Subcutaneous adipose tissue (tissue), 4 donors: Measurements from ENCODE around the gene MEGF10. TPM values are rescaled to one million over a fixed set of nuclear protein-coding genes. Genes with fewer than 3 reads are reported as not detected.

Experiments
- CTCF ChIP-seq: fragments of 450-650 bp; IDR thresholded peaks from one replicate; pipeline ENCODE4 v1.5.1; 2016; ENCODE audit warnings: low read depth, mild to moderate bottlenecking, control low read depth, antibody characterized with exemption, moderate library complexity
- total RNA-seq, 4 donors: library from RNA; depleted of rRNA; stranded (reverse); fragments of >200 nt; gene quantifications; one replicate each; pipeline ENCODE4 v1.1.0, GENCODE V29; 2016

MEGF10 gene
- 1 to 10 TPM in 1 of 4 donors, under 1 TPM in 3; 0.16 to 1.7 (median 0.78) TPM for total RNA-seq

DNA sequence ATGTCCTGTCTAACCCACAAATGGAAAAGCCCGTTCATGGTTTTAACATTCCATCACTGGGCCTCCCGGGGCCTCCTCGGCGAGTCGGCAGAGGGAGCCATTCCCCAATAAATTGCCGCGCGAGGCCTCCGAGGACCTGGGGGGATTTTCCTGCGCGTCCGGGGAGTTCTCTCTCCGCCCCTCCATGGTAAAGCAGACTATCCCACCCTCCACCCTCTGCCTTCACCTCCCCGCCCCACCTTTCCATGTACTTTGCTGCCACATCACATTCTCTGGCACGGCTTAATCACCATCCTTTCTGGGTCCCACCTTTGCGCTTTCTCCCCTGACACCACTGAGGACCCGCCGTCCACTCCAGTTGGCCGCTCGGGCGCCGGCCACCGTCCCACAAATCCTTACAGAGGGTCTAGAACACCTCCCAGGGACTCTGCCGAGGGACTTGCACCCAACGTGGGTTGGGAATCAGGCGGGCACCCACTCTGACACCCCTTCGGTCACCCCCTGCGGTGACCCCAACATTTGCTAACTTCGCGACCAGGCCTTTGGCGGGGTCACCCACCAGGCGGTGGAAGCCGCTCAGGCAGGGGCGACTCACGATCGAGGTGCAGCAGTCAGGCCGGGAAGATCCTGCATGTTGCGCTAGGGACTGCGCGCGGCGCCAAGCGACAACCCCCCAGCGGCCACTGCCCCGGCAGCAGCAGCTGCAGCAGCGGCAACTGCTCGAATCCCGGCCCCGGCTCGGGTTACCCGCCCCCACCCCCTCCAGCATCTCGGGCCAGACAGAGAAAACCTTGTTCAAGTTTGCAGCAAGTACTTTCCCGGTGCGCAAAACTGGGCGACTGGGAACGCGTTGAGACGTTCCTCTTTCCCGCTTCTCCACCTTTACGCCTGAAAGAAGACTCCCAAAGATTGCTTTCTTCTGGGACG lies at the start of gene MEGF10:
Gene MEGF10, plus strand, starts transcription at position 778 of the 927 bp plus-strand sequence. CDS start 40,513 bp downstream, outside the sequence.
- no peak for TF ChIP-seq CTCF

- TF ChIP-seq CTCF: no peak
Observed at GRCh38 chr5:127243011-127243410, 47.6 kb upstream of the MEGF10 start.

- no peak for TF ChIP-seq CTCF
Observed at GRCh38 chr5:127254729-127255284, 35.8 kb upstream of the MEGF10 start.

DNA sequence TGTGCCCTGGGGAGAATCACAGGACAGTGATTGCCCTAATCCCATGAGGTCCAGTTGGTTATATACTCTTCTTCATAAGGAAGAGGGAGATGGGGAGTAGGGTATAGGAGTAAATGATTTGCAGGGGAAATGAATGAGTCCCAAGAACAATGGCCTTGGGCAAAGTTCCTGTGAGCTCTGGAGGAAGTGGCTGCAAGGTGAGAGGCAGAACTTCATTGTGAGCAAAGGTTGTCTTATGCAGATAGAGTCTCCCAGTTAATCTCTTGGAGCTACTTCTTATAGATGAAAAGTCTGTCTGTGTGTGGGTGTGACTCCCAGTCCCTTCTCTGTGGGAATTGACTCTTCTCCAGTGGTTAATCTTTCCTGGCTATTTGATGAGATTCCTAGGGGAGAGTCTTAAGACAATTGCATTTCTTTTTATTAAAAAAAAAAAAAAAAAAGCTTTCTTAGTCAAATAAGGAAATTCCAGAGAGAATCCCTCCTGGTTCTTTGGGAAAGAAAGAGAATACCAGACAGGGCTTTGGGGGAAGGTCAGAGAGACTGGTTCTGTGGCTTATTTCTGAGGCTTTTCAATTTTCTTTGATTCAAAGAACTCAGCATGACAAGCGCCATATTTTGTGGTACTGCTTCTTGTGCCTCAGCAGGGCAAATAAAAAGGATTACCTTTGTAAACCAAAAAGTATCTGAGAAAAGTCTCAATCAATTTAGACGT lies 33.6 kb upstream of the MEGF10 start:
- TF ChIP-seq CTCF: no peak

- TF ChIP-seq CTCF: no peak
Observed at GRCh38 chr5:127260686-127261085, 29.9 kb upstream of the MEGF10 start.

- no peak for TF ChIP-seq CTCF
Observed at GRCh38 chr5:127275641-127276193, 14.9 kb upstream of the MEGF10 start.
